A673 (cell line): ENCODE measurements around the gene C16orf96. TPM values are rescaled to one million over a fixed set of nuclear protein-coding genes. Genes with fewer than 3 reads are reported as not detected.

Source experiments
- BruUV-seq: library from RNA; stranded (reverse); fragments of 400-500 nt; replicated peaks from 2 replicates; lab custom pipeline; 2021; lab: Mats Ljungman, UMichigan
- CTCF ChIA-PET: fragments of 300-600 bp; sonication (Branson Sonifier 250); formaldehyde crosslinking; loops from one replicate; lab custom pipeline; 2022; ENCODE audit warnings: antibody characterized with exemption; lab: Charles Lee
- POLR2A ChIA-PET: fragments of 300-600 bp; sonication (Branson Sonifier 250); formaldehyde crosslinking; loops from one replicate; lab custom pipeline; 2022; ENCODE audit warnings: antibody characterized with exemption; ENCODE audit not compliant: low non-redundant PET; lab: Charles Lee
- DNase-seq: peaks from one replicate; pipeline ENCODE4 v3.0.0-alpha.2; 2015; ENCODE audit warnings: low spot score
- H3K27ac ChIP-seq: fragments of 200-600 bp; sonication (generic); 2 replicates; pipeline ENCODE4 v1.5.1; 2016; ENCODE audit warnings: mixed run types, low read depth, mild to moderate bottlenecking, mixed read lengths, antibody characterized with exemption, low read length; ENCODE audit not compliant: poor library complexity, severe bottlenecking
- H3K27me3 ChIP-seq: fragments of 200-600 bp; sonication (generic); replicated peaks from 2 replicates; pipeline ENCODE4 v1.6.1; 2017; ENCODE audit warnings: mixed run types, low read depth, mild to moderate bottlenecking, mixed read lengths, antibody characterized with exemption, low read length; ENCODE audit not compliant: insufficient read depth, poor library complexity
- H3K36me3 ChIP-seq: fragments of 200-600 bp; sonication (generic); 2 replicates; pipeline ENCODE4 v1.6.1; 2016; ENCODE audit warnings: mixed run types, mild to moderate bottlenecking, mixed read lengths, antibody characterized with exemption, low read length; ENCODE audit not compliant: insufficient read depth, poor library complexity, severe bottlenecking
- H3K4me1 ChIP-seq: fragments of 200-600 bp; sonication (generic); 2 replicates; pipeline ENCODE4 v1.6.1; 2017; ENCODE audit warnings: mixed run types, mild to moderate bottlenecking, mixed read lengths, antibody characterized with exemption, low read length; ENCODE audit not compliant: insufficient read depth, poor library complexity, severe bottlenecking
- H3K4me3 ChIP-seq: fragments of 200-600 bp; sonication (generic); 2 replicates; pipeline ENCODE4 v1.5.1; 2016; ENCODE audit warnings: low read depth, mixed run types, mild to moderate bottlenecking, mixed read lengths, low read length; ENCODE audit not compliant: poor library complexity, severe bottlenecking
- H3K9me3 ChIP-seq: fragments of 200-600 bp; sonication (generic); 2 replicates; pipeline ENCODE4 v1.6.1; 2016; ENCODE audit warnings: mixed run types, low read depth, mild to moderate bottlenecking, mixed read lengths, antibody characterized with exemption, low read length; ENCODE audit not compliant: poor library complexity, severe bottlenecking
- CTCF ChIP-seq: fragments of 300-800, 200-600 bp; sonication (generic); conservative IDR thresholded peaks from 2 replicates; pipeline ENCODE4 v1.5.1; 2017; ENCODE audit warnings: low read depth, mild to moderate bottlenecking, antibody characterized with exemption, low read length, moderate library complexity, mixed read lengths
- EZH2 ChIP-seq: fragments of 200-600 bp; sonication (generic); IDR thresholded peaks from 2 replicates; pipeline ENCODE4 v1.6.1; 2017; ENCODE audit warnings: borderline replicate concordance, low read depth, mild to moderate bottlenecking, mixed read lengths, antibody characterized with exemption, low read length; ENCODE audit not compliant: poor library complexity, severe bottlenecking
- intact Hi-C: fragments of 100-400 bp; cut with micrococcal nuclease; formaldehyde crosslinking; loops from one replicate; pipeline ENCODE4 v1.10.0; 2022; ENCODE audit not compliant: unreplicated experiment
- total RNA-seq: library from RNA; stranded (reverse); gene quantifications from 2 replicates; pipeline ENCODE4 v1.2.3, GENCODE V29; 2021

The C16orf96 gene
- total RNA-seq, 1 experiment from 2014 or later: not detected

DNA sequence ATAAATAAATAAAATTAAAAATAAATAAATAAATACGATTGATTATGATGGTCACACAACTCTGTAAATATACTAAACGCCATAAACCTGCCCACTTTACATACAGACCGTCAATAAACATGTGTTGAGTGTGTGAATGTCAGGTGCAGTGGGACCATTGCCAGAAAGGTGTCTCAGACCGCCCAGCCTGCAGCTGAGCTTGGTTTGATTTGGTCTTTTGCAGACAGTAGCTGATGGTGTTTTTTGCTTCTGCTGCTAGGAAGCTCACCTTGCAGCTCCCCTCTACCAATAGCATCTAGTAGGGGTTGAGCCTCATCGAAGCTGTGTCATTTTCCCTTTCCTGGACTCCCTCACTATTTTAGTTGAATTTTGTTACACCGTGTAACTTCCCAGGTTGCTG is 35.1 kb downstream of the C16orf96 start:
- no peaks in the 10 kb centered on the region for H3K27me3 ChIP-seq
- no peak for DNase-seq
- H3K4me3 ChIP-seq: no peak overlapping the region
- ChIA-PET CTCF (no interaction called here), POLR2A (no interaction called here)
- H3K4me1 ChIP-seq: no peaks in the 10 kb centered on the region
- no peaks in the 10 kb centered on the region for H3K36me3 ChIP-seq
- no peaks in the 10 kb centered on the region for H3K9me3 ChIP-seq
- intact Hi-C loops: no loop called here
- TF ChIP-seq EZH2 (no peak), CTCF (no peak)
- H3K27ac ChIP-seq: no peak overlapping the region
- BruUV-seq: no TSS peak

GRCh38 chr16:4591706-4592470 is 35.7 kb downstream of the C16orf96 start:
- ChIA-PET POLR2A (interaction anchor here (0.5 kb wide), 1 partner anchor 20 kb away, joined by 5 read pairs; no protein-coding TSS in a partner anchor), CTCF (no interaction called here)
- no peak overlapping the region for H3K27ac ChIP-seq
- H3K4me3 ChIP-seq: no peak overlapping the region
- BruUV-seq: no TSS peak
- TF ChIP-seq CTCF: no peak
- H3K4me1 ChIP-seq: no peaks in the 10 kb centered on the region
- DNase-seq: no peak
- H3K9me3 ChIP-seq: no peaks in the 10 kb centered on the region
- no peaks in the 10 kb centered on the region for H3K36me3 ChIP-seq
- intact Hi-C loops: no loop called here
- no peaks in the 10 kb centered on the region for H3K27me3 ChIP-seq

DNA sequence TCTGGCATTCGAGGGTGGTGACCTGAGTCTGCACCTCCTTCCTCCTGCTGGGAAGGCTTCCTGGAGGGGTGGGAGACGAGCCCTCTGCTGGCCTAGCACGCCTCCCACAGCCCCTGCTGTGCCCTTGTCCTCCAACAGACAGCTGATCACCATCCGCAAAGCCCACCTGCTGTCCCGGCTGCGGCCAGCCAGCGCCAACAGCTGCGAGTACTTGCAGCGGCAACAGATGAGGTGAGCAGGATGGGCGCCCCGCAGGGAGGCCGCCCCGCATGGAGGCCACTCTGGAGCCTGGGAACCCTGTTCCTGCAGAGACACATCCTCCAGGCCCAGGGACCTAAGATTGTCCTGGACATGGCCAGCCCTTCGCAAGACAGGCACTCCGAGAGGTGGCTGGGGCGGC is 36.9 kb downstream of the C16orf96 start:
- Histone ChIP-seq H3K36me3 (no peaks in the 10 kb centered on the region), H3K27me3 (no peaks in the 10 kb centered on the region), H3K4me1 (no peaks in the 10 kb centered on the region), H3K4me3 (no peak overlapping the region), H3K9me3 (no peaks in the 10 kb centered on the region), H3K27ac (no peak overlapping the region)
- ChIA-PET CTCF (no interaction called here), POLR2A (no interaction called here)
- DNase-seq: no peak
- BruUV-seq: no TSS peak
- TF ChIP-seq EZH2: no peak
- no peak for TF ChIP-seq CTCF
- intact Hi-C loops: no loop called here
